ENCODE measurements around the gene TMEM213. TPM values are rescaled to one million over a fixed set of nuclear protein-coding genes. Genes with fewer than 3 reads are reported as not detected.

The TMEM213 gene
- total and polyA plus RNA-seq, 10 of the 15 experiments (the other 5 are each of a cell fraction or from before 2014, with no cell fraction given), result not detected

DNA sequence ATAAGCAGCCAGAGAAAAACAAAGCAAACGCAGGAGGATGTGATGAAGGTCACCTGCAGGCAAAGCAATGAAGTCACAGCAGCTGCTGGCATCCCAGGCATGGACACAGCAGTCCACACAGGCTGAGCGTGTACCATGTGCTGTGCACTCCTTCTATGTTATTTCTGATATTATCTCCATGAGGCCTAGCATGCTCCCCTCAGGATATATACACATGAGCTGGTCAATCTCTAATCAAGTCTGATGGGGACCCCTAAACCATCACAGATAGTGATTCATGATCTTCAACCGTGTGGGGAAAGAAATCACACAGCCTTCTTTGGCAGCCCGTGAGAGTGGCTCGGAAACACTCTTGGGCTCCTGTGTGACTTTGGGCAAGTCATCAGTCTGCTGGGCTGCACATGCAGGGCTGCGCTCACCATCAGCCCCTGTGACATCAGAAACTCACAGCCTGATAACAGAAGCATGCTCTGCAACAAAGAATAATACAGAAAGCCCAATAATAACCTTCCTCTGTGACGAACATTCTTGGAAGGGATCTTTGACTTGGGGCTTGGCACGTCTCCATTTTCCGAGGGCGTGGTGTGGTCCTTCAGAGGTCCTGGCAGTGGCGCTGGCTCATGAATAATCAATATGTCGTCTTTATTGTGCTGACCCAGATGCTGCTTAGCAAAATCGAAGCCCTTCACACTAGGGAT lies 83.2 kb downstream of the TMEM213 start:
- ChIA-PET POLR2A (interaction anchor here (0.6 kb wide), 1 partner anchor 157 kb away, joined by 3 read pairs; no protein-coding TSS in a partner anchor), SMC1A (ENCODE audit: uncharacterized antibody, unreplicated experiment) (interaction anchor here (0.9 kb wide), 1 partner anchor 151 kb away, joined by 3 read pairs; no protein-coding TSS in a partner anchor), CTCF (no interaction called here), RAD21 (ENCODE audit: unreplicated experiment) (no interaction called here)
- no peak for ATAC-seq
- Histone ChIP-seq H3K4me3 (no peak overlapping the region), H3K79me2 (ENCODE audit: control insufficient read depth, insufficient read depth, low read length) (no peaks in the 10 kb centered on the region), H3K27ac (ENCODE audit: control insufficient read depth, insufficient read depth) (no peak overlapping the region), H3K9ac (ENCODE audit: control insufficient read depth, insufficient read depth, low read length) (no peak overlapping the region), H3K36me3 (ENCODE audit: control insufficient read depth in 2 of 2, insufficient read depth in 2 of 2, low read length in 1 of 2) (no peaks in the 10 kb centered on the region), H3K9me3 (replicated peaks; ENCODE audit: control insufficient read depth, insufficient read depth, low read length) (no peaks in the 10 kb centered on the region), H3K4me1 (ENCODE audit: control insufficient read depth, insufficient read depth, low read length) (no peaks in the 10 kb centered on the region), H2AFZ (ENCODE audit: control insufficient read depth, low read depth, low read length) (no peak overlapping the region), H3K4me2 (ENCODE audit: control insufficient read depth, insufficient read depth) (no peak overlapping the region), H3K27me3 (replicated peaks in 1 of 2; ENCODE audit: control insufficient read depth in 2 of 2, insufficient read depth in 2 of 2, low read length in 1 of 2) (no peaks in the 10 kb centered on the region), H4K20me1 (ENCODE audit: control insufficient read depth, insufficient read depth) (no peaks in the 10 kb centered on the region)
- WGBS (ENCODE audit: insufficient coverage, insufficient replicate concordance, low lambda C conversion rate, missing lambda C conversion rate), result 73% methylated on average over 13 of the region's 13 CpGs
- TF ChIP-seq SIX5 (IDR thresholded peaks at IDR 0.05; ENCODE audit: low read depth, low read length, severe bottlenecking) (no peak), STAT1 (conservative IDR thresholded peaks at IDR 0.05) (no peak), CREM (IDR thresholded peaks at IDR 0.05; ENCODE audit: low read depth) (no peak), EZH2 (IDR thresholded peaks at IDR 0.05; ENCODE audit: borderline replicate concordance, control insufficient read depth, low read depth, low read length) (no peak), CEBPB (IDR thresholded peaks at IDR 0.05; ENCODE audit: borderline replicate concordance in 1 of 2, low read depth in 2 of 2, low read length in 2 of 2) (no peak), SIN3A (IDR thresholded peaks at IDR 0.05; ENCODE audit: low read depth, low read length) (no peak), MXI1 (IDR thresholded peaks at IDR 0.05; ENCODE audit: low read depth, low read length) (no peak), ZNF622 (IDR thresholded peaks at IDR 0.05) (no peak), CBX5 (IDR thresholded peaks at IDR 0.05; ENCODE audit: low read depth) (no peak), SMAD1 (IDR thresholded peaks at IDR 0.05; ENCODE audit: low read depth, partially characterized antibody) (no peak)
- TF ChIP-seq, protein P1, sequence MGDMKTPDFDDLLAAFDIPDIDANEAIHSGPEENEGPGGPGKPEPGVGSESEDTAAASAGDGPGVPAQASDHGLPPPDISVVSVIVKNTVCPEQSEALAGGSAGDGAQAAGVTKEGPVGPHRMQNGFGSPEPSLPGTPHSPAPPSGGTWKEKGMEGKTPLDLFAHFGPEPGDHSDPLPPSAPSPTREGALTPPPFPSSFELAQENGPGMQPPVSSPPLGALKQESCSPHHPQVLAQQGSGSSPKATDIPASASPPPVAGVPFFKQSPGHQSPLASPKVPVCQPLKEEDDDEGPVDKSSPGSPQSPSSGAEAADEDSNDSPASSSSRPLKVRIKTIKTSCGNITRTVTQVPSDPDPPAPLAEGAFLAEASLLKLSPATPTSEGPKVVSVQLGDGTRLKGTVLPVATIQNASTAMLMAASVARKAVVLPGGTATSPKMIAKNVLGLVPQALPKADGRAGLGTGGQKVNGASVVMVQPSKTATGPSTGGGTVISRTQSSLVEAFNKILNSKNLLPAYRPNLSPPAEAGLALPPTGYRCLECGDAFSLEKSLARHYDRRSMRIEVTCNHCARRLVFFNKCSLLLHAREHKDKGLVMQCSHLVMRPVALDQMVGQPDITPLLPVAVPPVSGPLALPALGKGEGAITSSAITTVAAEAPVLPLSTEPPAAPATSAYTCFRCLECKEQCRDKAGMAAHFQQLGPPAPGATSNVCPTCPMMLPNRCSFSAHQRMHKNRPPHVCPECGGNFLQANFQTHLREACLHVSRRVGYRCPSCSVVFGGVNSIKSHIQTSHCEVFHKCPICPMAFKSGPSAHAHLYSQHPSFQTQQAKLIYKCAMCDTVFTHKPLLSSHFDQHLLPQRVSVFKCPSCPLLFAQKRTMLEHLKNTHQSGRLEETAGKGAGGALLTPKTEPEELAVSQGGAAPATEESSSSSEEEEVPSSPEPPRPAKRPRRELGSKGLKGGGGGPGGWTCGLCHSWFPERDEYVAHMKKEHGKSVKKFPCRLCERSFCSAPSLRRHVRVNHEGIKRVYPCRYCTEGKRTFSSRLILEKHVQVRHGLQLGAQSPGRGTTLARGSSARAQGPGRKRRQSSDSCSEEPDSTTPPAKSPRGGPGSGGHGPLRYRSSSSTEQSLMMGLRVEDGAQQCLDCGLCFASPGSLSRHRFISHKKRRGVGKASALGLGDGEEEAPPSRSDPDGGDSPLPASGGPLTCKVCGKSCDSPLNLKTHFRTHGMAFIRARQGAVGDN (IDR thresholded peaks at IDR 0.05), result no peak
- TF ChIP-seq, protein P2, sequence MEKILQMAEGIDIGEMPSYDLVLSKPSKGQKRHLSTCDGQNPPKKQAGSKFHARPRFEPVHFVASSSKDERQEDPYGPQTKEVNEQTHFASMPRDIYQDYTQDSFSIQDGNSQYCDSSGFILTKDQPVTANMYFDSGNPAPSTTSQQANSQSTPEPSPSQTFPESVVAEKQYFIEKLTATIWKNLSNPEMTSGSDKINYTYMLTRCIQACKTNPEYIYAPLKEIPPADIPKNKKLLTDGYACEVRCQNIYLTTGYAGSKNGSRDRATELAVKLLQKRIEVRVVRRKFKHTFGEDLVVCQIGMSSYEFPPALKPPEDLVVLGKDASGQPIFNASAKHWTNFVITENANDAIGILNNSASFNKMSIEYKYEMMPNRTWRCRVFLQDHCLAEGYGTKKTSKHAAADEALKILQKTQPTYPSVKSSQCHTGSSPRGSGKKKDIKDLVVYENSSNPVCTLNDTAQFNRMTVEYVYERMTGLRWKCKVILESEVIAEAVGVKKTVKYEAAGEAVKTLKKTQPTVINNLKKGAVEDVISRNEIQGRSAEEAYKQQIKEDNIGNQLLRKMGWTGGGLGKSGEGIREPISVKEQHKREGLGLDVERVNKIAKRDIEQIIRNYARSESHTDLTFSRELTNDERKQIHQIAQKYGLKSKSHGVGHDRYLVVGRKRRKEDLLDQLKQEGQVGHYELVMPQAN (conservative IDR thresholded peaks at IDR 0.05), result no peak
- DNase-seq (ENCODE audit: low read depth, low spot score), result no peak
- in situ Hi-C loops (cut with MboI) (no loop called here), intact Hi-C loops (cut with micrococcal nuclease; ENCODE audit: unreplicated experiment) (no loop called here)
- BruUV-seq (replicated peaks), result no TSS peak
- FAIRE-seq, result no peak
